ENCODE data around the gene DEXI.

DEXI gene

GRCh38 chr16:10907757-10908045 is 34.6 kb downstream of the DEXI start:
- ChIA-PET POLR2A (no interaction called here), CTCF (interaction anchor here (1.6 to 6.1 kb wide), 2 partner anchors 11 to 156 kb away, joined by 4 to 37 read pairs; no protein-coding TSS in a partner anchor)
- no peak for DNase-seq (ENCODE audit: extremely low spot score)
- TF ChIP-seq CTCF (IDR thresholded peaks at IDR 0.05; ENCODE audit: control extremely low read depth, extremely low read depth, low read depth, missing control alignments) = no peak

DNA sequence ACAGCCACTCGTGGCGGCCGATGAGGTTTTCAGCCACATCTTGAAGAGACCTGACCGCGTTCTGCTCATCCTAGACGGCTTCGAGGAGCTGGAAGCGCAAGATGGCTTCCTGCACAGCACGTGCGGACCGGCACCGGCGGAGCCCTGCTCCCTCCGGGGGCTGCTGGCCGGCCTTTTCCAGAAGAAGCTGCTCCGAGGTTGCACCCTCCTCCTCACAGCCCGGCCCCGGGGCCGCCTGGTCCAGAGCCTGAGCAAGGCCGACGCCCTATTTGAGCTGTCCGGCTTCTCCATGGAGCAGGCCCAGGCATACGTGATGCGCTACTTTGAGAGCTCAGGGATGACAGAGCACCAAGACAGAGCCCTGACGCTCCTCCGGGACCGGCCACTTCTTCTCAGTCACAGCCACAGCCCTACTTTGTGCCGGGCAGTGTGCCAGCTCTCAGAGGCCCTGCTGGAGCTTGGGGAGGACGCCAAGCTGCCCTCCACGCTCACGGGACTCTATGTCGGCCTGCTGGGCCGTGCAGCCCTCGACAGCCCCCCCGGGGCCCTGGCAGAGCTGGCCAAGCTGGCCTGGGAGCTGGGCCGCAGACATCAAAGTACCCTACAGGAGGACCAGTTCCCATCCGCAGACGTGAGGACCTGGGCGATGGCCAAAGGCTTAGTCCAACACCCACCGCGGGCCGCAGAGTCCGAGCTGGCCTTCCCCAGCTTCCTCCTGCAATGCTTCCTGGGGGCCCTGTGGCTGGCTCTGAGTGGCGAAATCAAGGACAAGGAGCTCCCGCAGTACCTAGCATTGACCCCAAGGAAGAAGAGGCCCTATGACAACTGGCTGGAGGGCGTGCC is 35.1 kb downstream of the DEXI start:
- no peak for DNase-seq (ENCODE audit: extremely low spot score)
- TF ChIP-seq CTCF (IDR thresholded peaks at IDR 0.05; ENCODE audit: control extremely low read depth, extremely low read depth, low read depth, missing control alignments) = no peak
- ChIA-PET POLR2A (no interaction called here), CTCF (interaction anchor here (0.9 to 6.1 kb wide), 4 partner anchors 12 to 392 kb away, joined by 3 to 37 read pairs (median 4); no protein-coding TSS in a partner anchor)

DNA sequence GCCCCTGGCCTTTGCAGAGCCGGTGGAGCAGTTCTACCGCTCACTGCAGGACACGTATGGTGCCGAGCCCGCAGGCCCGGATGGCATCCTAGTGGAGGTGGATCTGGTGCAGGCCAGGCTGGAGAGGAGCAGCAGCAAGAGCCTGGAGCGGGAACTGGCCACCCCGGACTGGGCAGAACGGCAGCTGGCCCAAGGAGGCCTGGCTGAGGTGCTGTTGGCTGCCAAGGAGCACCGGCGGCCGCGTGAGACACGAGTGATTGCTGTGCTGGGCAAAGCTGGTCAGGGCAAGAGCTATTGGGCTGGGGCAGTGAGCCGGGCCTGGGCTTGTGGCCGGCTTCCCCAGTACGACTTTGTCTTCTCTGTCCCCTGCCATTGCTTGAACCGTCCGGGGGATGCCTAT is 35.8 kb downstream of the DEXI start:
- CTCF ChIA-PET = interaction anchor here (0.9 to 6.1 kb wide), 5 partner anchors 12 to 392 kb away, joined by 3 to 37 read pairs (median 3); no protein-coding TSS in a partner anchor
- no peak for DNase-seq (ENCODE audit: extremely low spot score)
- POLR2A ChIA-PET = interaction anchor here (0.6 to 1.1 kb wide), 2 partner anchors 15 to 132 kb away, joined by 3 to 8 read pairs; no protein-coding TSS in a partner anchor
- TF ChIP-seq CTCF (IDR thresholded peaks at IDR 0.05; ENCODE audit: control extremely low read depth, extremely low read depth, low read depth, missing control alignments) = no peak

GRCh38 chr16:10902999-10903398 is 39.3 kb downstream of the DEXI start:
- TF ChIP-seq CTCF (IDR thresholded peaks at IDR 0.05; ENCODE audit: control extremely low read depth, extremely low read depth, low read depth, missing control alignments) = no peak
- POLR2A ChIA-PET = no interaction called here
- CTCF ChIA-PET = interaction anchor here (1.1 to 3.4 kb wide), 4 partner anchors 8 to 16 kb away, joined by 3 to 11 read pairs (median 7); no protein-coding TSS in a partner anchor
- DNase-seq (ENCODE audit: extremely low spot score) = no peak

GRCh38 chr16:10897134-10897533 is 45.1 kb downstream of the DEXI start:
- TF ChIP-seq CTCF (IDR thresholded peaks at IDR 0.05; ENCODE audit: control extremely low read depth, extremely low read depth, low read depth, missing control alignments) = no peak
- DNase-seq (ENCODE audit: extremely low spot score) = no peak
- ChIA-PET POLR2A (interaction anchor here (0.6 to 1.4 kb wide), 2 partner anchors 10 to 14 kb away, joined by 3 read pairs; no protein-coding TSS in a partner anchor), CTCF (interaction anchor here (1.3 to 1.7 kb wide), 3 partner anchors 14 to 22 kb away, joined by 3 to 6 read pairs (median 4); no protein-coding TSS in a partner anchor)

- CTCF ChIA-PET = interaction anchor here (1.3 kb wide), 1 partner anchor 13 kb away, joined by 3 read pairs; no protein-coding TSS in a partner anchor
- POLR2A ChIA-PET = interaction anchor here (1.4 kb wide), 1 partner anchor 14 kb away, joined by 3 read pairs; no protein-coding TSS in a partner anchor
- DNase-seq (ENCODE audit: extremely low spot score) = no peak
- TF ChIP-seq CTCF (IDR thresholded peaks at IDR 0.05; ENCODE audit: control extremely low read depth, extremely low read depth, low read depth, missing control alignments) = no peak
Observed at GRCh38 chr16:10896723-10897122, 45.5 kb downstream of the DEXI start.

Measured in GM10248 (cell line).